Measurements from ENCODE around the gene SEPTIN5. TPM values are rescaled to one million over a fixed set of nuclear protein-coding genes. Genes with fewer than 3 reads are reported as not detected.

Gene SEPTIN5
- total and polyA plus RNA-seq, 2 experiments from 2014 or later: 4.3 to 17.2 TPM

DNA sequence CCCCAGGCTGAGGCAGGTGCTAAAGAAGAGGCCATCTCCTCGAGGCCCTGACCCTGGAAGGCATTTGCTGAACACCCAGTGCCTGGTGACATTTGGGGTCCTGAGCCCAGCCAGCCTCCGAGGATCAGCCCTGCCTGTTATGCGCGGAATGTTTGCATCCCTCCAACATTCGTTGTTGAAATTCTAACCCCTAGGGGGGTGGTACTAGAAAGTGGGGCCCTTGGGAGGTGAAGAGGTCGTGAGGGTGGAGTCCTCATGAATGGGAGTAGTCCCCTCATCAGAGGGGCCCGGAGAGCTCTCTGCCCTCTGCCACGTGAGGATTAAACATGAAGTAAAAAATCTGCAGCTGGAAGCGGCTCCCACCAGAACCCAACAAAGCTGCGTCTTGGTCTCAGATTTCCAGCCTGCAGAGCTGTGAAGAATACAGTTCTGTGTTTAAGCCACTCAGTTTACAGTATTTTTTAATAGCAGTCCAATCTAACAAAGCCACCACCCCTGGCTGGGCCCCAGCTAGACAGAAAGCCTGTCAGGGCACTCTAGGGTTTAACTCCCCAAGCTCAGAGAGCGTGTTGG lies 35.3 kb upstream of the SEPTIN5 start (continued):
- no peak for TF ChIP-seq REST (IDR thresholded peaks at IDR 0.05; ENCODE audit: unreplicated experiment)
- TF ChIP-seq CTCF (conservative IDR thresholded peaks at IDR 0.05; ENCODE audit: low read depth in 2 of 2): no peak
- TF ChIP-seq NANOG (IDR thresholded peaks at IDR 0.05; ENCODE audit: borderline replicate concordance): no peak
- no peak for TF ChIP-seq ZNF114 (CRISPR knock-in tag; IDR thresholded peaks at IDR 0.05)
- no peak for TF ChIP-seq POLR2AphosphoS5 (IDR thresholded peaks at IDR 0.05; ENCODE audit: low read depth)

DNA sequence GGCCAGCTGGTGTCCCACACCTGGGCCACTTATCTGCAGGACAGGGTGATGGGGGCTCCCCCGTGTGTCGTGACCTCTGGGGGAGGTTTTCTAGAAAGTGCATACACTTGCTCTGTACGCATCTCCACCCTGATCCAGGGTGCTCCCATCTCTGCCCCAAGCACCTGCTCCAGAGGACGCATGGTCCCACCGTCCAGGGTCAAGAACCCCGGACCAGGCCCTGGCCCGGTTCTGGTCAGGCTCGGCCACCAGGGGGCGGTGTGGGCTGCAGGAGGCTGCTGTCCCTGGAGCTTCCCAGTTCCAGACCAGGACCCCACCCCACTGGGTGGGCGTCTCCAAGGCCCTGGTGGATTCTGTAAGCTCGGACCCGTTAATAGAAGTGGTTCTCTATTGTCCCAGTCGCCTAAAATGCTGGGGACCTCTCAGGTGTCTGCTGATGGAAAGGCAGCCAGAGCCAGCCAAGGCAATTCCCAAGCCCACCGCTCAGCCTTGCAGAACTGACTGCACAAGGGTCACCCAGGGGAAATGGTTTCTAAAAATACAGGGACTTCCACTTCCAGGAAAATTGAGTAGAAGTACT lies 34.7 kb upstream of the SEPTIN5 start:
- Histone ChIP-seq H3K4me2 (no peak overlapping the region), H3F3A (replicated peaks; ENCODE audit: low read depth) (no peaks in the 10 kb centered on the region), H3K4me1 (ENCODE audit: insufficient read depth) (peaks cover 9% of the 10 kb centered on the region; the same call in 1 of the 2 replicates), H4K20me1 (replicated peaks; ENCODE audit: insufficient read depth) (no peaks in the 10 kb centered on the region), H3K79me2 (replicated peaks; ENCODE audit: insufficient read depth) (no peaks in the 10 kb centered on the region), H3K4me3 (no peak overlapping the region), H3K9me2 (ENCODE audit: insufficient read depth) (no peaks in the 10 kb centered on the region), H2AFZ (peak overlapping the region; percentile 81), H3K27me3 (ENCODE audit: insufficient read depth) (no peaks in the 10 kb centered on the region), H3K36me3 (ENCODE audit: insufficient read depth) (no peaks in the 10 kb centered on the region), H3K27ac (ENCODE audit: low read depth) (no peak overlapping the region)
- ATAC-seq: peak; percentile 99
- H3K4me3 Mint-ChIP-seq: no peak overlapping the region
- H3K27me3 Mint-ChIP-seq (ENCODE audit: insufficient read depth, low read depth, poor library complexity): peaks cover 4% of the 10 kb centered on the region
- H3K9me3 Mint-ChIP-seq: peaks cover 13% of the 10 kb centered on the region
- TF ChIP-seq CTCF (conservative IDR thresholded peaks at IDR 0.05; ENCODE audit: low read depth in 2 of 2) (peak; percentile 90 to 95), ZNF331 (CRISPR knock-in tag; IDR thresholded peaks at IDR 0.05; ENCODE audit: low read depth) (no peak)
- no peaks in the 10 kb centered on the region for H3K36me3 Mint-ChIP-seq (ENCODE audit: low read depth)
- peak; percentile 78 for DNase-seq (ENCODE audit: low spot score)
- peaks cover 8% of the 10 kb centered on the region for H3K4me1 Mint-ChIP-seq
- H3K27ac Mint-ChIP-seq: no peak overlapping the region
